ENCODE results near the gene SPEM1. TPM values are rescaled to one million over a fixed set of nuclear protein-coding genes. Genes with fewer than 3 reads are reported as not detected.

The SPEM1 gene
- total RNA-seq, 1 donor from 2014 or later = not detected

GRCh38 chr17:7437369-7437863 lies 17.3 kb downstream of the SPEM1 start:
- H3K4me1 ChIP-seq = peaks cover 46% of the 10 kb centered on the region
- peaks cover 22% of the 10 kb centered on the region for H3K27me3 ChIP-seq
- peak overlapping the region; percentile 71 for H3K4me3 ChIP-seq
- ATAC-seq = no peak
- no peak for TF ChIP-seq CTCF (IDR thresholded peaks at IDR 0.05)
- no peaks in the 10 kb centered on the region for H3K9me3 ChIP-seq
- intact Hi-C loops (cut with DNase I) = no loop called here
- H3K27ac ChIP-seq = peak overlapping the region; percentile 48
- no peak for DNase-seq
- H3K36me3 ChIP-seq = no peaks in the 10 kb centered on the region

- ATAC-seq = peak; percentile 9
- intact Hi-C loops (cut with DNase I) = no loop called here
- Histone ChIP-seq H3K4me1 (peaks cover 46% of the 10 kb centered on the region), H3K9me3 (no peaks in the 10 kb centered on the region), H3K27me3 (peaks cover 22% of the 10 kb centered on the region), H3K27ac (no peak overlapping the region), H3K4me3 (peak overlapping the region; percentile 71), H3K36me3 (no peaks in the 10 kb centered on the region)
- DNase-seq = peak; percentile 88
- no peak for TF ChIP-seq CTCF (IDR thresholded peaks at IDR 0.05)
These were observed 18.0 kb downstream of the SPEM1 start for GRCh38 chr17:7437950-7438614.

GRCh38 chr17:7438656-7439460 lies 18.7 kb downstream of the SPEM1 start:
- H3K36me3 ChIP-seq = no peaks in the 10 kb centered on the region
- intact Hi-C loops (cut with DNase I) = no loop called here
- no peaks in the 10 kb centered on the region for H3K9me3 ChIP-seq
- peaks cover 46% of the 10 kb centered on the region for H3K4me1 ChIP-seq
- H3K4me3 ChIP-seq = peak overlapping the region; percentile 71
- no peak overlapping the region for H3K27ac ChIP-seq
- no peak for TF ChIP-seq CTCF (IDR thresholded peaks at IDR 0.05)
- peaks cover 22% of the 10 kb centered on the region for H3K27me3 ChIP-seq
- DNase-seq (no peak), ATAC-seq (no peak)

- DNase-seq (no peak), ATAC-seq (no peak)
- intact Hi-C loops (cut with DNase I) = no loop called here
- TF ChIP-seq CTCF (IDR thresholded peaks at IDR 0.05) = no peak
- no peaks in the 10 kb centered on the region for H3K9me3 ChIP-seq
- H3K27me3 ChIP-seq = peaks cover 22% of the 10 kb centered on the region
- H3K27ac ChIP-seq = no peak within 1 kb of the TSS
- H3K36me3 ChIP-seq = no peaks in the 10 kb centered on the region
- H3K4me3 ChIP-seq = peak within 1 kb of the TSS; percentile 71
- H3K4me1 ChIP-seq = peaks cover 46% of the 10 kb centered on the region
These were observed 19.5 kb downstream of the SPEM1 start, which contains the start of gene FGF11 for GRCh38 chr17:7439462-7440112. FGF11 (plus strand) TSS chr17:7439512; CDS start chr17:7439621, 109 bp downstream.

GRCh38 chr17:7440113-7440833 lies 20.1 kb downstream of the SPEM1 start:
- peaks cover 50% of the 10 kb centered on the region for H3K4me1 ChIP-seq
- peak overlapping the region; percentile 29 for H3K4me3 ChIP-seq
- ATAC-seq (no peak), DNase-seq (peak; percentile 81)
- peaks cover 24% of the 10 kb centered on the region for H3K27me3 ChIP-seq
- no peaks in the 10 kb centered on the region for H3K36me3 ChIP-seq
- H3K9me3 ChIP-seq = no peaks in the 10 kb centered on the region
- intact Hi-C loops (cut with DNase I) = no loop called here
- H3K27ac ChIP-seq = no peak overlapping the region
- TF ChIP-seq CTCF (IDR thresholded peaks at IDR 0.05) = no peak
